C4-2B (cell line): Measurements from ENCODE around the gene PCNT.

Source experiments
- H3K27ac ChIP-seq: fragments of 450-650 bp; 2 replicates; pipeline ENCODE4 v1.5.1; 2017
- CTCF ChIP-seq: fragments of 450-650 bp; conservative IDR thresholded peaks from 2 replicates; pipeline ENCODE4 v1.5.1; 2017; ENCODE audit warnings: mild to moderate bottlenecking
- ZFX ChIP-seq: fragments of 450-650 bp; IDR thresholded peaks from 2 replicates; pipeline ENCODE4 v1.6.1; 2017

PCNT gene

DNA sequence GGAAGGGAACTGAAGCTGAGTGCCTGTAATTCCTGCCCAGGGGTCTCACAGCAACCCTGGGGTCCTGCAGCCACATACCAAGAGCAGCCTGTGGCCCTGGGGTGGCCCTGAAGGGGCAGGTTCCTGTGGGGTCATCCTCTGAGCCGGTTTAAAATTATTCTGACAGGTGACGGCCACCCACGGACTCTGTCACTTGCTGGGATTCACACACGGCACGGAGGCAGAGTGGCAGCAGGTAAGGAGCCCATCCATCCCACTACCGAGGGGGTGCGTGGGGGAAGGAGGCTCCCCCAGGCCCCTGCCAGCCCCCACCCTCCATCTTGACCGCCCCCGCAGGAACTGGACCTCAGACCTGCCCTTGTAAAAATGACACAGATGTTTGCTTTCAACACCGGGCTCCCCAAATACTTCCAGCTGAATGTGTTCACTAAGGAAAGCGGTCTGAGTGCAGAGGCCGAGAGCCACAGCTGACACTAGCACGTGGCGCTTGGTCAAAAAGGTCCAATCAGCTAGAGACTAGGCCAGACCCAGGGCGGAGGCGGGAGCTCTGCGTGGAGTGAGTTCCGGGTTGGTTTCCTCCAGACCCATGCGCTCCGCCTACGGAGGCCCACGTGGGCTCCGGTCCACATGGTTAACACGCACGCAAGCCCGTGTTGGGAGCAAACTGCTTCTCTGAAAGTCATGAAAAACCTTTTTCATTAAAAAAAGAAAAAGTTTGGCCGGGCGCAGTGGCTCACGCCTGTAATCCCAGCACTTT, 27.8 kb upstream of the PCNT start:
- TF ChIP-seq ZFX: no peak
- no peak for TF ChIP-seq CTCF
- H3K27ac ChIP-seq: no peak overlapping the region

DNA sequence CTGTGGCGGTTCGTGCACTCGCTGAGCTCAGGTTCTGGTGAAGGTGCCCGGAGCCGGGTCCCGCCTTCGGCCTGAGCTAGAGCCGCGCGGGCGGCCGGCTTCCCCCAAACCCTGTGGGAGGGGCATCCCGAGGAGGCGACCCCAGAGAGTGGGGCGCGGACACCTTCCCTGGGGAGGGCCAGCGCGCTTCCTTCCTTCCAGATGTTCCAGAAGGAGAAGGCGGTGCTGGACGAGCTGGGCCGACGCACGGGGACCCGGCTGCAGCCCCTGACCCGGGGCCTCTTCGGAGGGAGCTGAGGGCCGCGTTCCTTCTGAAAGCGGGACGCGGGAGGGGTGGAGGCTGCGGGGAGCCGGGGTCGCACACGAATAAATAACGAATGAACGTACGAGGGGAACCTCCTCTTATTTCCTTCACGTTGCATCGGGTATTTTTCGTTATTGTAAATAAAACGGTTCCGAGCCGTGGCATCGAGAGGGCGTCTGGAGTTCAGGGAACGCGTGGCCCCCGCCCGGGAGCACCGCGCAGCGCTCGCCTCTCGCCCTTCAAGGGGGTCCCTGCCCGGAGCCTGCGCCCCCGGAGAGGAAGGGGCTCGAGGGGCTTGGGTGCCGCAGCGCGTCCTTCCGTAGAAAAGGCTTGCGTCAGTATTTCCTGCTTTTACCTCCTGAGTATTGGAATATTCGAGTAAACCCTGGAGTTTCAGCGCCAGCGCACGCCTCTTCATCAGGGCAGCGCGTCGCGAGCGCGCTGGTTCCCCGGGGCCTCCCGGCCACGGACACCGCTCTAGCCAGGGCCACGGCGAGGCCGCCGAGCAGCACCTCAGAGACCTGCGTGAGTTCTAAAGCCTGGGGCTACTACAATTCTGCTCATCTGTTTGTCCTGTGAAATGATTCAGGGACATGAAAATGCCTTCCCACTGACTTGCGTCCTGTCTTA, 26.4 kb upstream of the PCNT start:
- no peak overlapping the region for H3K27ac ChIP-seq
- TF ChIP-seq CTCF (no peak), ZFX (no peak)

- TF ChIP-seq ZFX (no peak), CTCF (no peak)
- no peak overlapping the region for H3K27ac ChIP-seq
Measured at GRCh38 chr21:46299167-46299566, 24.8 kb upstream of the PCNT start.

GRCh38 chr21:46301759-46302158, 22.2 kb upstream of the PCNT start:
- no peak overlapping the region for H3K27ac ChIP-seq
- no peak for TF ChIP-seq ZFX
- TF ChIP-seq CTCF: no peak

DNA sequence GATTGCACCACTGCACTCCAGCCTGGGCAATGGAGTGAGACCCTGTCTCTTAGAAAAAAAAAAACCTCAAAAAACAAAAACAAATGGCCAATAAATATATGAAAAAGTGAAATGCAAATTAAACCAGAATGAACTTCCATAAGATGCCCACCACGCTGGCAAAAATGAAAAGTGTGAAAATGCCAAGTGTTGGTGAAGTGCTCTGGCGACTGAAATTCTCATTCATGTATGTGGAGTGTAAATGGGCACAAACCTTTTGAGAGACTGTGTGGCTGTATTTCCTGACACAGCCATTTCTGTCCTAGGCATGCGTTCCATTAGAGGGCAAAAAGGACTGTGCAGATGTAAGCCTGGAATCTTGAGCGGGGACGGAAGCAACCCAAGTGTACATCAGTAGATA, 19.5 kb upstream of the PCNT start:
- no peak overlapping the region for H3K27ac ChIP-seq
- no peak for TF ChIP-seq ZFX
- no peak for TF ChIP-seq CTCF

DNA sequence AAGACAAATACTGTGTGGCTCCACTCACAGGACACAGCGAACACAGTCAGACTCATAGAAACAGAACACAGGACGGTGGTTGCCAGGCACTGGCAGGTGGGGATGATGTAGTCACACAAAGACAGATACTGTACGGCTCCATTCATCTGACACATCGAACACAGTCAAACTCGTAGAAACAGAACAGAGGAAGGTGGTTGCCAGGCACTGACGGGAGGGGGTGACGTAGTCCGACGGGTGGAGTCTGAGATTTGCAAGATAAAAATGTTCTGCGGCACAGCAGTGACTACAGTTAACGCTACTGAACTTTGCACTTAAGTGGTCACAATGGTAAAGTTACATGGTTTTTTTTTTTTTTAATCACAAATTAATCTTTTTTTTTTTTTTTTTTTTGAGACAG, 19.0 kb upstream of the PCNT start:
- H3K27ac ChIP-seq: no peak overlapping the region
- no peak for TF ChIP-seq ZFX

DNA sequence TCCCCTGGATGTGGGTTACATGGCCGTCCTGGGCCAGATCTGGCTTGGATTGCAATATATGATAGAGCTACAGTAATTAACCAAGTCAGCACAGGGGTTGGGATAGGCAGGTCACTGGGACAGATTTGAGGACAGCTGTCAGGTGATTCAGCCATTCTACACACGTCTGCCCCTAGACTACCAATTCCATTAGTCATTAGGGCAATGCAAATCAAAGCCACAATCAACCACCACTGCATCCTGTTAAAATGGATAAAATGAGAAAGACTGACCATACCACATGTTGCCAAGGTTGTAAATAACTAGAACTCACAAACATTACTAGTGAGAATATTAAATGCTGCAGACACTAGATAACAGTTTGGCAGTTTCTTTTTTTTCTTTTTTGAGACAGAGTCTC, 16.3 kb upstream of the PCNT start:
- TF ChIP-seq CTCF (no peak), ZFX (no peak)
- no peak overlapping the region for H3K27ac ChIP-seq
